ENCODE data around the gene DCDC2B.

Gene DCDC2B

DNA sequence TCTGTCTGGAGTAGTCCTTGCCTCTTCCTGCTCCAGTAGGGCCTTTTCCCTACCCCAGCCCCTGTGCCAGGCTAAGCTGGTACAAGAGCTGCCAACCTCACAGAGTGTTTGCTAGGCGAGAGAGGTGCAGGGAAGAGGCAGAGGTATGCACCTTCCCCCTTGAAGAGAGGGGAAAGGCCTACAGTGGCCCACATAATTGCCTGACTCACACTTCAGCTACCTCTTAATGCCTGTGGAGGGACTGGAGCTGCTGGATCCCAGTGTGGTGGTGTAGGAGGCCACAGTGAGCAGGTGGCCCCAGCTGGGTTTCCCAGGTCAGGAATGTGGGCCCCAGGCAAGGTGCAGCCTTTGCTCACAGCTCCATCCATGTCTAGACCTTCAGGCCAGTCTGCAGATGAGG, 11.8 kb upstream of the DCDC2B start:
- no peak for DNase-seq (ENCODE audit: low read depth)

GRCh38 chr1:32197837-32198236, 11.1 kb upstream of the DCDC2B start:
- no peak for DNase-seq (ENCODE audit: low read depth)

DNA sequence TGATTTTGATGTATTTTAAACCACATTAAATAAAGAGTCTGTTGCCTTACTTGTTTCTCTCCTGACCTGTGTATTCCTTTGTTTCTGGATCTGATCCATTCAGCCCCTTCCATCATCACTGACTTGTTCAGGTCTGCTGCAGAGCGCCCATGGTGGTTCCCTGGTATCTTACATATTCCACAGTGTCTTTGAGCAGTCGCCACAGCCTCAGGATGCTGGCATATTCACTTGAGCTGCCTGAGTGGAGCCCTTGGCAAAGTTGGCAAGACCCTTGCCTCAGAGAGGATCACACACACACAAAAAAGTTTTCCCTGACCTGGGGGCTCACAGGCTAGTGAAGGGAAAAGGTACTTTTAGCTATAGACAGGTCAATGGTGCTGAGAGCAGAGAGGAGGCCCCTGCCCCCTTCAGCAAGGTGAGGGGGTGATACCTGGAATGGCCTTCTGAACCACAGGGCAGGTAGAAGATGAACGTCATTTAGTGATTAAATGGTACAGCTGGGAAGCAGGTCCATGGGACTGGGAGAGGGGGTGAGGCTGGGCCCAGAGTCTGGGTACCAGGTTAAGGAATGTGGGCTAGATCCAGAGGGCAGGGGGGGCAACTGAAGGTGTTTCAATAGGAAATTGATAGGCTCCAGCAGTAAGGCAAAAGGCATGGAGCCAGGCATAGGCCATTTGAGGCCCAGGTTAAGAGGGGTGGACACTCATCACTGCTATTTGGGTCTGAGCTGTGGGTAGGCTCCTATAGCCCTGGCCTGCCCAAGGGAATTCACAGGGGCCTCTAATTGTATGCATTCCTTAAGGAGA, 10.4 kb upstream of the DCDC2B start:
- no peak for DNase-seq (ENCODE audit: low read depth)

DNA sequence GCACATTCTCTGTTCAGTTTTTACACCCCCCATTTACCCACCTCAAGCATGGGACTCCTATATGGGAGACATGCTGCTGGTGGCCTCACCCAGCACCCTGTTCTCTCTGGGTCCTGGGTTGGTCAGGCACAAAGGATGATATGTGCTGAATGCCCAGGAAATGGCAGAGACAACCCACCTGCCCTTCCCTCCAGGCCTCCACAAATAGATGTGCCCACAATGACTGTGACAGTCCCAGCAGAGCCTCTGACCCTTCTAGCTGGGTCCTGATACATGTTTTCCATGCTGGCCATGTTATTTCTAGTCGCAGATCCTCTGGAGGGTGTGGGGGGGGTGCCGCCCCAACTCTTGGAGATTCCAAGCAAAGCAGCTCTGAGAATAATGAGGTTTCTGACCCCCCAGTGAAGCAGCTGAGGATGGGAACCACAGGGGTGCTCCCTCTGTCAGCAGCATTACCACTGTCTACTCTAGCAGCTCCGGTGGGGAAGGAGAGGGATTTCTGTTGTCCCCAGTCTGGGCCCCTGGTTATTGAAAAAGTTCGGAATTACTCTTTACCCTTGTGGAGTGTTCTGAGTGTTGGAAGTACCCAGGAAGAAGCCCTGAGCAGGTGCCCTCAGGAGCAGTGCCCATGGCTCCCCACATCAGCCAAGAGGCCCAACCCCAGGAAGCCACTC, 9.7 kb upstream of the DCDC2B start:
- no peak for DNase-seq (ENCODE audit: low read depth)

- DNase-seq (ENCODE audit: low read depth) = no peak
These were observed 9.2 kb upstream of the DCDC2B start for GRCh38 chr1:32199717-32200072.

- no peak for DNase-seq (ENCODE audit: low read depth)
These were observed 8.5 kb upstream of the DCDC2B start, which contains the start of gene CCDC28B for GRCh38 chr1:32200226-32201010. TSS of gene CCDC28B (plus strand) at chr1:32200595. CDS start at chr1:32201936, 1,341 bp downstream.

GRCh38 chr1:32201011-32201855, 7.7 kb upstream of the DCDC2B start:
- DNase-seq (ENCODE audit: low read depth) = no peak

- DNase-seq (ENCODE audit: low read depth) = no peak
These were observed 3.9 kb upstream of the DCDC2B start for GRCh38 chr1:32204943-32205361.

DNA sequence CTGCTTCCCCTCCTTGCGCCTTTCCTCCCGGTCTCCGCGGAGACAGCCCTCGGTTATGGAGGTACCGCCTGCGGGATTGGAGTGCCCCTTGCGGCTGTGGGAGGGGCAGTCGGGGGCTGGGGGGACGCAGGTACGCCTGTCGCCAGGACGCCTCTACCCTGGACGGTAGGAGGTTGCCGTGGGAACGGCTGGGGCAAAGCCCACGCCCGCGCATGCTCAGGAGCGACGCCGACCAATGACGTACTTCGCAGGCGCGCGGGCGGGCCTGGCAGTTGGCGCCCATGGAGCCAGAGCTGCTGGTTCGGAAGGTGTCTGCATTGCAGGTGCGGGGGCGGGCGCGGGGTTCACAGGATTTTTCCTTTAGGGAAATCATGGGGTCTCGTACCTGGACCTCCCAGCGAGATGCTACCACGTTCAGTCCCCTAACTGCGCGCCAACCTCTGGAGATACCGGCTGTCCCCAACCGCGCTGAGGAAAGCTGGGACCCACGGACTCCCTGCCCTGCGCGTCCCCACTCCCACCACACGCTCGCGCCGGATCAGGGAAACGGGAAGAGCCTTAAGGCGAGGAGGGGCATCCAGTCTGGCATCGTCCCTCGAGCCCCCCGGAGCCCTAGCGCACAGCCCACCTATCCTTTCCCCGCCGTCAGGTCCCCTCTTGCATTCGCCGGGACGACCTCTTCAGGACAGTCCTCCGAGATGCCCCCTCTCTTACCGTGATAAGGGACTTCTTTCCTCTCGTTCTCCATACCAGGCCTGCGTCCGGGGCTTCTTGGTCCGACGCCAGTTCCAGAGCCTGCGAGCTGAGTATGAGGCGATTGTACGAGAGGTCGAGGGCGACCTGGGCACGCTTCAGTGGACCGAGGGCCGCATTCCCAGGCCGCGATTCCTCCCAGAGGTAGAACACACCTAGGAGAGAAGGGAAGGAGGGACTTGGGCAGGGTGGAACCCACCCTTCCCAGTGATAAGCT, 3.2 kb upstream of the DCDC2B start, which contains the start of gene IQCC:
Gene IQCC, plus strand, starts transcription at position 271 of the 970 bp plus-strand sequence. Its CDS starts 11 bp downstream, at position 282.
- DNase-seq (ENCODE audit: low read depth) = no peak

DNA sequence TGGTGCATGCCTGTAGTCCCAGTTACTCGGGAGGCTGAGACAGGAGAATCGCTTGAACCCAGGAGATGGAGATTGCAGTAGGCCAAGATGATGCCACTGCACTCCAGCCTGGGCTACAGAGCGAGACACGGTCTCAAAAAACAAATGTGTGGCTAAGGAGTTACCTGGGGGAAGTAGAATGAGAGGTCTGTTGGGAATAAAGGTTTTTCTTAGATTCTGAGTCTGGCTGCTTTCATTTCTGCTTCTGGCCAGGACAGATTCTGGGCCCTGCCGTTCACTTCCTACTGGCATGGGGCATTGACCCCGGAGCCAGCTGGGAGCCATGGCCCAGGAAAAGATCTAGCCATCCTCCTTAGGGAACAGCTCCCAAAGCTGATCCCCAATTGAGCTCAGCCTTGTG, 420 bp upstream of the DCDC2B start:
- DNase-seq (ENCODE audit: low read depth) = no peak

DNA sequence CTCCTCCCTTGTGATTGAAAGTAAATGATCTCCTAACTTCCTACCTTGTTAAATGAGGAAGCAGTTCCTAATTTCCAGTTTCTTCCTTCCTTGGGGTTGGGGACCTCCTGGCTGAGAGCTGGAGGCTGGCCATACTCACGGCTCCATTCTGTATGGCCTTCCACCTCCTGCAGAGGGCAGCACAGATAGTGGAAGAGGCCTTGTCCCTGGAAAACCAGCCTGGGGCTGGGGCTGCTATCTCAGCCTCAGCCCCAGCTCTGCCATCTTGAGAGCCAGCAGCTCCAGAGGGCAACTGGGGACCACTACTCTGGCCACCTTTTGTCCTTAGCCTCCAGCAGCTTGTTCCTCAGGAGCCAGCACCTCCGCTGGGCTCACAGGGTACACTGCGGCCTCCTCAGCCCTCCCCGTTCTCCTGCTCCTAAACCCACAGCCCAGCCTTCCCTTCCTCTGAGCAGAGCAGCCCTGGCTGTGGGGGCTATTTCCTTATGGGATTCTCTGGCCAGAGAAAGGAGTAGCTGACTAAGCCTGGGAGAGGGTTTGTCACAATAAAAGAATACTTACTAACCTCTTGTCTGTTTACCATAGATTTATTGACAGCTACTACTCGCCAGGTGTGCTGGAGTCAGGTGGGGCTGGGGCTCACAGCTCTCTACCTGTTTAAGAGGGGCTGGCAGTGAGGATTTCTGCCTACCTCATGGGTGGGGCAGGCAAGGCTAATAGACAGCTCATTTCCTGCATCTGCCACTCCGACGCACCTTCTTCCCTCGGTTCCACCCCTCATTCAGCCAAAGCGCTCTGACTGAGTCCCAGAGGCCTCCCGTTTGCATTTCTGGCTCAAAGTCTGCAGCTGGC, 7.0 kb downstream of the DCDC2B start:
- DNase-seq (ENCODE audit: low read depth) = no peak

- DNase-seq (ENCODE audit: low read depth) = no peak
These were observed 7.7 kb downstream of the DCDC2B start for GRCh38 chr1:32216566-32216965.

- DNase-seq (ENCODE audit: low read depth) = no peak
These were observed 10.1 kb downstream of the DCDC2B start for GRCh38 chr1:32219022-32219421.

- DNase-seq (ENCODE audit: low read depth) = no peak
These were observed 12.1 kb downstream of the DCDC2B start for GRCh38 chr1:32220746-32221580.

- DNase-seq (ENCODE audit: low read depth) = no peak
These were observed 12.7 kb downstream of the DCDC2B start for GRCh38 chr1:32221581-32221979.

DNA sequence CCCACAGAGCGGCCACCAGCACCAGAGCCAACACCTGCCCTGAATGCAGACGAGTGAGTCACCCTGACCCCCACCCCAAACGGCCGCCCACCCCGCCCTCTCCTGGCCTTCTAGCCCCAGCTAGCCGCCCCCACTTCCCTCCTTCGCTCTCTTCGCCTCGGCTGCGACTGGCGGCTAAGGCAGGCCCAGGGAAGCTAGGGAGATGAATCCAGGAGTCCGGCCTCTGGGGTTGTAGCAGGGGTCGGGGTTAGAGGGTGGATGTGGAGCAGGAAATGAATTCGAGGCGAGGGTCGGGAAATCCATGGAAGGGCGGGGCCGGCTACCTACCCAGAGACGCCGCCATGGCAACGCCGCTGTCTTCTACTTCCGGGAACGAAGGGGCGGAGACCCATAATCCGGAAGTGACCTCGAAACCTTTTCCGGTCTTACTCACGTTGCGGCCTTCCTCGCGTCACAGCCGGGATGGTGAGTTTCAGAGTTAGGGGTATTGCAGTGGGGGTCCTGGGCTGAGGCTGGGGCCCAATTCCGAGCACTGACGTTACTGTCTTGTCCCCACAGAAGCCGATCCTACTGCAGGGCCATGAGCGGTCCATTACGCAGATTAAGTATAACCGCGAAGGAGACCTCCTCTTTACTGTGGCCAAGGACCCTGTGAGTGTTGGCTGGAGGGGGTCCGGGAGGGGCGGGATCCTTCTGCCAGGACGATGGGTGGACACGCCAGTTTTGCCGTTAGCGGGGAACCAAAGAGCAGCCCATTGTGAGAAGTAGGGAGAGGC, 13.3 kb downstream of the DCDC2B start, which contains the start of the genes EIF3I and TMEM234:
Gene EIF3I, plus strand, starts transcription at position 428 of the 776 bp plus-strand sequence. Its CDS starts 35 bp downstream, at position 463.
Gene TMEM234, minus strand, starts transcription at position 374 of the 776 bp plus-strand sequence. Its CDS starts 31 bp downstream, at position 343.
- no peak for DNase-seq (ENCODE audit: low read depth)

- DNase-seq (ENCODE audit: low read depth) = no peak
These were observed 14.8 kb downstream of the DCDC2B start for GRCh38 chr1:32223683-32224082.
